ENCODE results near the gene MAN1C1.
"Not testable (repeated sequence)": the region's sequence is repeated elsewhere in the genome, so short reads cannot be mapped to it uniquely, and the experiment has no call there.

The MAN1C1 gene

DNA sequence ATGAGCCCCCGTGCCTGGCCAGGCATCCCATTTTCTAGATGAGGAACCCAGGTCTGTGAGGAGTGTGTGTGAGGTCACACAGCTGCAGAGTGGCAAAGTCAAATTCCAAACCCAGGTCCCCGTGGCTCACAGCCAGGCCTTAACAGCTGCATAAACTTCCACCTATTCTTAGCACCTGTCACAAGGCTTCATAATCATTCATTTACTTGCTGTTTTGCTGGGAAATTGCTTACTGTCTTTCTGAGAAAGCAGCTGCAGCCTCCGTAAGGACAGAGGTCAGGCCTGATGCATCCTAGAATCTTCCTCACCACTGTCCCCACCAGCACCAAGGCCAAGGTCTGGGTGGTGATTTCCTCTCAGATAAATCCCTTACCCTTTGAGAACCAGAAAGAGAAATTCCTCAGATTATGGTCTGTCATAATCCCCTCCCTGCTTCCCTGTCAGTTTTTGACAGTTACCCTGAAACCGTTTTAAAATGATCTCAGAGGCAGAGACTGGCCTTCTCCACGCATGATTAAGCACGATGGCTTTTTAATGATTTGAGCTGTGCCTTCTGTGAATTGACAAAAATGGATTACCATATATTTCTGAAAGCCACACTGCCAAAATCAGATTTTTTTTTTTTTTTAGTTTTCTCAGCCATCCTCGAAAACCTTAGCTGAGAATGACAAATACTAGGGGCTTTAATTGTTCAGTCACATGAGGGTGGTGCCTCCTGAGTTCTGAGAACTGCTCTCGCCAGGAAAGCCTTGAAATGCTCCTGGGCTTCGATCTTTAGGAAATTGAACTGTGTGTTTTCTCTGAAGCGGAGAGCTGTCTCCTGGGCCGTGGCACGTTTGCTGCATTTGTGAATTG, 113.4 kb downstream of the MAN1C1 start:
- TF ChIP-seq, protein P1, sequence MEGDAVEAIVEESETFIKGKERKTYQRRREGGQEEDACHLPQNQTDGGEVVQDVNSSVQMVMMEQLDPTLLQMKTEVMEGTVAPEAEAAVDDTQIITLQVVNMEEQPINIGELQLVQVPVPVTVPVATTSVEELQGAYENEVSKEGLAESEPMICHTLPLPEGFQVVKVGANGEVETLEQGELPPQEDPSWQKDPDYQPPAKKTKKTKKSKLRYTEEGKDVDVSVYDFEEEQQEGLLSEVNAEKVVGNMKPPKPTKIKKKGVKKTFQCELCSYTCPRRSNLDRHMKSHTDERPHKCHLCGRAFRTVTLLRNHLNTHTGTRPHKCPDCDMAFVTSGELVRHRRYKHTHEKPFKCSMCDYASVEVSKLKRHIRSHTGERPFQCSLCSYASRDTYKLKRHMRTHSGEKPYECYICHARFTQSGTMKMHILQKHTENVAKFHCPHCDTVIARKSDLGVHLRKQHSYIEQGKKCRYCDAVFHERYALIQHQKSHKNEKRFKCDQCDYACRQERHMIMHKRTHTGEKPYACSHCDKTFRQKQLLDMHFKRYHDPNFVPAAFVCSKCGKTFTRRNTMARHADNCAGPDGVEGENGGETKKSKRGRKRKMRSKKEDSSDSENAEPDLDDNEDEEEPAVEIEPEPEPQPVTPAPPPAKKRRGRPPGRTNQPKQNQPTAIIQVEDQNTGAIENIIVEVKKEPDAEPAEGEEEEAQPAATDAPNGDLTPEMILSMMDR (IDR thresholded peaks at IDR 0.05): no peak
- no peak overlapping the region for H3K27ac ChIP-seq

DNA sequence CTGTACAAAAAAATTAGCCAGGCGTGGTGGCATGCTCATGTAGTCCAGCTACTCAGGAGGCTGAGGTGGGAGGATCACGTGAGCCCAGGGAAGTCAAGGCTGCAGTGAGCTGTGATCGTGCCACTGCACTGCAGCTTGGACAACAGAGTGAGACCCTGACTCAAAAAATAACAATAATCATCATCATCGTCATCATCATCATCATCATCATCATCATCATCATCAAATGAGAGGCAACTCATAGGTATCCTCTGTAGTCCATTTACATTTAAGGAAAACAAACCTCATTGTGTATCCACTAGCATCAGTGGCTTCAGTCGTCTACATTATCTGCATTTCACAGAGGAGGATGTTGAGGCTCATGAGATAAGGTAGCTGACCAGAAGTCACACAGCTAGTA, 114.6 kb downstream of the MAN1C1 start:
- no peak for DNase-seq (ENCODE audit: low spot score)
- H3K4me3 ChIP-seq: no peak overlapping the region
- no peak overlapping the region for H3K27ac ChIP-seq

More for the DNA sequence above, 113.4 kb downstream of the MAN1C1 start:
- H3K4me3 ChIP-seq: no peak overlapping the region
- no peak for DNase-seq (ENCODE audit: low spot score)

DNA sequence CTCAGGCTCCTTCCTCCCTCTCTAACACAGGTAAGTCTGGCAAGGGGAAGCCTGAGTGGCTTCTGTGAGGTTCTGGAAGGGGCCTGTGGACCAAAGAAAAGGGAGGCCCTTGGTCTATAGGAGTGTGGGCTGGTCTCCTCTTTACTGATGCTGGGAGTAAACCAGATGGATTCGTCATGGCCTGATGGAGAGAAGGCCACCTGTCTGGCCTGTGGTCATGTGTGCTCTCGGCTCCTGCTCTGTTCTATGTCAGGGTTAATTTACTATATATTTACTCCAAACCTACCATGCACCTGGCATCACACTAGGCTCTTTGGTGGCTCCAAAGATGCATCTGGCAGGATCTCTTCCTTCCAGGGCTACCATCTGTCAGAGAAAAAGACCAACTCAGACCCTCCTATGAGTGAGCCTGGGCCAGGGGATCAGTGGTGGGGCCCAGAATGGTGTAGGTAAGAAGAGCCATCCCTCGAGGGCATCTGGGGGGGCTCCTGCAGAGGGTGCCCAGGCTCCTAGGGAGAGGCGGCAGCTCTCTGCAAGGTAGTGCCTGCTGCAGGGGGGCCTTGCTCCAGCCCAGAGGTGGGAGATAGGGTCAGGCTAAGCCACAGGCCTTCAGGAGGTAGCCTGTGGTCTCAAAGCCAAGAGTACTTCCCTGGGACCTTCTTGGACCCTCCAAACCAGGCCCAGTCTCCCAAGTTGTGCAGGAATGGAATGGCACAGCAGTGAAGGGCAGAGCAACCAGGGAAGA, 115.2 kb downstream of the MAN1C1 start:
- Histone ChIP-seq H3K4me3 (no peak overlapping the region), H3K27ac (no peak overlapping the region)
- no peak for DNase-seq (ENCODE audit: low spot score)
- TF ChIP-seq, protein P1 (IDR thresholded peaks at IDR 0.05): no peak

More for the DNA sequence above, 114.6 kb downstream of the MAN1C1 start:
- TF ChIP-seq, protein P1 (IDR thresholded peaks at IDR 0.05): no peak

DNA sequence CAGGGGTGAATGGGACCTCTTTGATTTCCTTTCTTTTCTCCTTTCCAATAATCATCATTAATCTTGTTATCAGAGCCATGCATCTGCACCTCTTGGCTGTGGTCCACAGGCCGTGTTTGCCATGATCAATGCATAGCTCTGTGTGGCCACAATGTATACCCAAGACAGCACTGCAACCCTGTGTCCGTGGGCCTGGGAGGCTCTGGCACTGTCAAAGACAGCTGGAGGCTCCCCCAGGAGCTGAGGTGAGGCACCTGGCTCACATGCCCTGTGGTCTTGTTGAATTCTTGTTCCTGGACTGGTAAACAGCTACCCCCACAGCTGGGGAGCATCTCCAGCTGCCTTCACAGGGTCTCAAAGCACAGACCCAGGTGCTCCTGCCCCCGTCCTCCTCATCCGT, 116.2 kb downstream of the MAN1C1 start:
- H3K27ac ChIP-seq: no peak overlapping the region
- TF ChIP-seq, protein P1 (IDR thresholded peaks at IDR 0.05): no peak
- no peak overlapping the region for H3K4me3 ChIP-seq
- no peak for DNase-seq (ENCODE audit: low spot score)

DNA sequence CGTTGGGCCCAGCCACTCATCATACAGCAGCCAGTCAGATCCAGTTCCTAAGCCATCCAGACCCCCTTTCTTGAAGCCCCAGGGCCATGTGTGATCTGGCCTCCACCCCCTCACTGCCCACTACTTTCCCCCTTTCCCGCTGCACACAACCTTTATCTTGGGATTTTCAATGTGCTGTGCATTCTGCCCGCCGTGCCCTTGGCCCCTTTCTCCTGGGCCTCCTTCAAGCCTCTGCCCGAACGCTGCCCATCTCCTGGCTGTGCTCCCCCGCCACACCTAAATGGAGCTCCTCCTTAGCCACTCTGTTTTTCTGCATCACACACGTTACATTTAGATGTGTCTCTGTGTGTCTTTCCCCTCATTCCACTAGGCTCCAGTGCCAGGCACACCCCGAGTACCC, 116.7 kb downstream of the MAN1C1 start:
- Histone ChIP-seq H3K27ac (no peak overlapping the region), H3K4me3 (no peak overlapping the region)
- TF ChIP-seq, protein P1 (IDR thresholded peaks at IDR 0.05): no peak
- no peak for DNase-seq (ENCODE audit: low spot score)

DNA sequence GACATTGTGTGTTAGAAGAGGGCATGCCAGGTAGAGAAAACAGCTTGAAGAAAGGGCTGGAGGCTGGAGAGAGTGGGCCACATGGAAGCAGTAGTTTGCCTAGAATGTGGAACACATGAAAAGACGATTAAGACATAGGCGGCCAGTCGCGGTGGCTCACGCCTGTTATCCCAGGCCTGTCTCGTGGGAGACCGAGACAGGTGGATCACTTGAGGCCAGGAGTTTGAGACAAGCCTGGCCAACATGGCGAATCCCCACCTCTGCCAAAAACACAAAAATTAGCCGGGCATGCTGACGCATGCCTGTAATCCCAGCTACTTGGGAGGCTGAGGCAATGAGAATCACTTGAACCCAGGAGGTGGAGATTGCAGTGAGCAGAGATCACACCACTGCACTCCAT, 118.4 kb downstream of the MAN1C1 start:
- DNase-seq (ENCODE audit: low spot score); H3K4me3 ChIP-seq; H3K27ac ChIP-seq: not testable (repeated sequence)

DNA sequence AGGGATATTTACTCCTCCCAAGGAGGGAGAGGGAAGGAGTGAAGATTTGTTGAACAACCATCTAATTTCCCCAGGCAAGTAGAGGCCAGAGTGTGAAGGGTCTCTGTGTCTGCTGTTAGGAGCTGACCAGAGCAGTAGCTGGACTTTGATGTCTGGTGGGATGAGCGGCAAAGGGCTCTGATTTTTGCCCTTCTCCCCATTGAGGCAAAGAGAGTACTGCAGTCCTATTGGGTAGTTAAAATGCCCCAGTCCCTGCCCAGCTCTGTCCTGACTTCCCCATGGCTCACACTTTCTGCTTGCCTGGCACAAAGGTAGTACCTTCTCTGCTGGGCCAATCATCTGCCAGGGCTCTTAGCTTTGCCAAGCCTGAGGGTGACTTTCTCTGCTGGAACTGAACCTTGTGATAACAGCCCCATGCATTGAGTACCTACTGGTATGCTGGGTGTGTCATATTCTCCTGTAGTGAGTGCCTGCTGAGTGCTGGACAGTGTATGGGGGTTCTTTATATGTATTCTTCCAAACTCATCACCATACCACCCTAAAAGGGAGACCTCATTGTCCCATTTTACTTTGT, 119.5 kb downstream of the MAN1C1 start:
- Histone ChIP-seq H3K27ac (no peak overlapping the region), H3K4me3 (no peak overlapping the region)
- DNase-seq (ENCODE audit: low spot score): no peak
- TF ChIP-seq, protein P1 (IDR thresholded peaks at IDR 0.05): no peak

Data from coronary artery (tissue), 2 donors.